KOPT-K1 (cell line): ENCODE data around the gene EPHB1.

Experiments used
- H3K27ac ChIP-seq: fragments of 200-600 bp; sonication (generic); 2 replicates; pipeline ENCODE4 v1.5.1; 2016; ENCODE audit warnings: antibody characterized with exemption, mild to moderate bottlenecking, low read depth, low read length; ENCODE audit not compliant: poor library complexity, severe bottlenecking
- H3K36me3 ChIP-seq: fragments of 200-600 bp; sonication (generic); 2 replicates; pipeline ENCODE4 v1.5.1; 2017; ENCODE audit warnings: antibody characterized with exemption, mild to moderate bottlenecking, low read length, moderate library complexity; ENCODE audit not compliant: insufficient read depth
- H3K9me3 ChIP-seq: fragments of 200-600 bp; sonication (generic); 2 replicates; pipeline ENCODE4 v1.5.1; 2017; ENCODE audit warnings: antibody characterized with exemption, low read length, mild to moderate bottlenecking; ENCODE audit not compliant: insufficient read depth, poor library complexity, severe bottlenecking

The EPHB1 gene

GRCh38 chr3:134810850-134811249, 15.8 kb downstream of the EPHB1 start:
- Histone ChIP-seq H3K27ac (no peak overlapping the region), H3K9me3 (no peaks in the 10 kb centered on the region), H3K36me3 (no peaks in the 10 kb centered on the region)

- no peaks in the 10 kb centered on the region for H3K9me3 ChIP-seq
- H3K36me3 ChIP-seq, result no peaks in the 10 kb centered on the region
- no peak overlapping the region for H3K27ac ChIP-seq
Observed at GRCh38 chr3:134813618-134814017, 18.6 kb downstream of the EPHB1 start.

GRCh38 chr3:134815519-134815918, 20.5 kb downstream of the EPHB1 start:
- no peaks in the 10 kb centered on the region for H3K36me3 ChIP-seq
- H3K9me3 ChIP-seq, result no peaks in the 10 kb centered on the region

GRCh38 chr3:134816623-134817022, 21.6 kb downstream of the EPHB1 start:
- no peak overlapping the region for H3K27ac ChIP-seq
- no peaks in the 10 kb centered on the region for H3K9me3 ChIP-seq
- H3K36me3 ChIP-seq, result no peaks in the 10 kb centered on the region

More at GRCh38 chr3:134815519-134815918, 20.5 kb downstream of the EPHB1 start:
- H3K27ac ChIP-seq, result no peak overlapping the region

GRCh38 chr3:134817297-134817696, 22.2 kb downstream of the EPHB1 start:
- no peak overlapping the region for H3K27ac ChIP-seq
- H3K9me3 ChIP-seq, result no peaks in the 10 kb centered on the region
- H3K36me3 ChIP-seq, result no peaks in the 10 kb centered on the region

GRCh38 chr3:134820994-134821393, 25.9 kb downstream of the EPHB1 start:
- no peak overlapping the region for H3K27ac ChIP-seq
- no peaks in the 10 kb centered on the region for H3K9me3 ChIP-seq
- no peaks in the 10 kb centered on the region for H3K36me3 ChIP-seq

- H3K27ac ChIP-seq, result no peak overlapping the region
- no peaks in the 10 kb centered on the region for H3K36me3 ChIP-seq
- no peaks in the 10 kb centered on the region for H3K9me3 ChIP-seq
Observed at GRCh38 chr3:134822090-134822489, 27.0 kb downstream of the EPHB1 start.

GRCh38 chr3:134823679-134824078, 28.6 kb downstream of the EPHB1 start:
- Histone ChIP-seq H3K27ac (no peak overlapping the region), H3K36me3 (no peaks in the 10 kb centered on the region), H3K9me3 (no peaks in the 10 kb centered on the region)

GRCh38 chr3:134824791-134825190, 29.7 kb downstream of the EPHB1 start:
- H3K27ac ChIP-seq, result no peak overlapping the region
- no peaks in the 10 kb centered on the region for H3K36me3 ChIP-seq
- no peaks in the 10 kb centered on the region for H3K9me3 ChIP-seq

- H3K36me3 ChIP-seq, result no peaks in the 10 kb centered on the region
- H3K27ac ChIP-seq, result no peak overlapping the region
- no peaks in the 10 kb centered on the region for H3K9me3 ChIP-seq
Observed at GRCh38 chr3:134827213-134827612, 32.2 kb downstream of the EPHB1 start.

- H3K36me3 ChIP-seq, result no peaks in the 10 kb centered on the region
- no peaks in the 10 kb centered on the region for H3K9me3 ChIP-seq
- no peak overlapping the region for H3K27ac ChIP-seq
Observed at GRCh38 chr3:134829721-134830120, 34.7 kb downstream of the EPHB1 start.

- H3K27ac ChIP-seq, result no peak overlapping the region
- H3K9me3 ChIP-seq, result no peaks in the 10 kb centered on the region
- no peaks in the 10 kb centered on the region for H3K36me3 ChIP-seq
Observed at GRCh38 chr3:134832585-134832984, 37.5 kb downstream of the EPHB1 start.

GRCh38 chr3:134833453-134834163, 38.5 kb downstream of the EPHB1 start:
- Histone ChIP-seq H3K27ac (no peak overlapping the region), H3K9me3 (no peaks in the 10 kb centered on the region), H3K36me3 (no peaks in the 10 kb centered on the region)

GRCh38 chr3:134836921-134837320, 41.9 kb downstream of the EPHB1 start:
- H3K36me3 ChIP-seq, result no peaks in the 10 kb centered on the region

GRCh38 chr3:134838599-134838998, 43.5 kb downstream of the EPHB1 start:
- H3K9me3 ChIP-seq, result no peaks in the 10 kb centered on the region
- H3K36me3 ChIP-seq, result no peaks in the 10 kb centered on the region
- H3K27ac ChIP-seq, result no peak overlapping the region

More at GRCh38 chr3:134836921-134837320, 41.9 kb downstream of the EPHB1 start:
- H3K9me3 ChIP-seq, result no peaks in the 10 kb centered on the region
- H3K27ac ChIP-seq, result no peak overlapping the region

GRCh38 chr3:134839422-134839821, 44.4 kb downstream of the EPHB1 start:
- no peaks in the 10 kb centered on the region for H3K9me3 ChIP-seq
- no peaks in the 10 kb centered on the region for H3K36me3 ChIP-seq
- no peak overlapping the region for H3K27ac ChIP-seq
